ENCODE results near the gene ZNF683.

DNA sequence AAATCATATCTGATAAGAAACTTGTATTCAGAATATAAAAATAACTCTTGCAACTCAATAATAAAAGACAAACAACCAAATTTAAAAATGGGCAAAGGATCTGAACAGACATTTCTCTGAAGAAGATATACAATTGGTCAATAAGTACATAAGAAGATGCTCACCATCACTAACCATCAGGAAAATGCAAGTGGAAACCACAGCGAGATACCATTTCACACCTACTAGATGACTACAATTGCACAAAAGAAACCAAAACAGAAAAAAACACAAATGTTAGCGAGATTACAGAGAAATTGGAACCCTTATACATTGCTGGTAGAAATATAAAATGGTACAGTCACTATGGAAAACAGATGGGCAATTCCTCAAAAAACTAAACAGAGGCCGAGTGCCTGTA is 11.5 kb upstream of the ZNF683 start:
- TF ChIP-seq, protein P1, sequence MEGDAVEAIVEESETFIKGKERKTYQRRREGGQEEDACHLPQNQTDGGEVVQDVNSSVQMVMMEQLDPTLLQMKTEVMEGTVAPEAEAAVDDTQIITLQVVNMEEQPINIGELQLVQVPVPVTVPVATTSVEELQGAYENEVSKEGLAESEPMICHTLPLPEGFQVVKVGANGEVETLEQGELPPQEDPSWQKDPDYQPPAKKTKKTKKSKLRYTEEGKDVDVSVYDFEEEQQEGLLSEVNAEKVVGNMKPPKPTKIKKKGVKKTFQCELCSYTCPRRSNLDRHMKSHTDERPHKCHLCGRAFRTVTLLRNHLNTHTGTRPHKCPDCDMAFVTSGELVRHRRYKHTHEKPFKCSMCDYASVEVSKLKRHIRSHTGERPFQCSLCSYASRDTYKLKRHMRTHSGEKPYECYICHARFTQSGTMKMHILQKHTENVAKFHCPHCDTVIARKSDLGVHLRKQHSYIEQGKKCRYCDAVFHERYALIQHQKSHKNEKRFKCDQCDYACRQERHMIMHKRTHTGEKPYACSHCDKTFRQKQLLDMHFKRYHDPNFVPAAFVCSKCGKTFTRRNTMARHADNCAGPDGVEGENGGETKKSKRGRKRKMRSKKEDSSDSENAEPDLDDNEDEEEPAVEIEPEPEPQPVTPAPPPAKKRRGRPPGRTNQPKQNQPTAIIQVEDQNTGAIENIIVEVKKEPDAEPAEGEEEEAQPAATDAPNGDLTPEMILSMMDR (IDR thresholded peaks at IDR 0.05; ENCODE audit: low read depth, low read length, missing input control) = no peak
- TF ChIP-seq RAD21 (IDR thresholded peaks at IDR 0.05) (no peak), MAX (IDR thresholded peaks at IDR 0.05) (no peak), SP1 (IDR thresholded peaks at IDR 0.05) (no peak), YY1 (IDR thresholded peaks at IDR 0.05) (no peak), GABPA (IDR thresholded peaks at IDR 0.05 in 1 of 2, conservative IDR thresholded peaks at IDR 0.05 in 1 of 2) (no peak)

All from liver (tissue), 3 donors.